HuH-7 (cell line): Measurements from ENCODE around the gene PPFIA3.
"Not testable (repeated sequence)": the region's sequence is repeated elsewhere in the genome, so short reads cannot be mapped to it uniquely, and the experiment has no call there.

Experiments used
- DNase-seq: peaks from one replicate; pipeline ENCODE4 v3.0.0; 2011; ENCODE audit warnings: low spot score

Gene PPFIA3

DNA sequence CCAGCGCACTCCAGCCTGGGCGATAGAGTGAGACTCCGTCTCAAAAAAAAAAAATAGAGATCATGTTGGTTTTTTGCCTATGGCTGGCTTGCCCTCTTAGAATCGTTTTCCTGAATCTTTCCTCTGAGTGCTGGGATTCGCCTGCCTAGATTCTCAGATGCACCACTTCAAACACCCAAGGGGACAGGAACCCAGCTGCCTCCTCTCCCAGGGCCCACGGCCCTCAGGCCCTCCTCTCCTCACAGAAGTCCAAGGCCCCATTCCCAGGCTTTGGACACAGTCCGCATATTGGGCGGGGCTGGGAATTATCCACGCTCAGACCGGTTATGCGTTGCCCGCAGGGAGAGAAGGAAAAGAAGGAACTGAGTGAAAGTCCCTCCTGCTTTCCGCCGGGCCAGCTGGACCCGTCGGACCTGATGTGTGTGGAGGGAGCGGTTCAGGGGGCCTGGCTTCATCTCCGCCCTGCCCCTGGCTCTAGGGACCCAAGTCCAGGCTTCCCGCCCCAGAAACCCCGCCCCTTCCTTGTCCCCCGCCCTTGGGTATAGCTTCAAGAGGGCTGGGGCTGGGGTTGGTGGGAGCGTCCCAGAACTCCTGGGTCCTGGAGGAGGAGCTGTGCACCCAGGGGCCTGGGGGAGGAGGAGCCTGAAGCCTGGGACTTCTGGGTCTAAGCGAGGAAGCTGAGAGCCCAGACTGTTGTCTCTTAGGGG is 5.8 kb downstream of the PPFIA3 start:
- peak; percentile 68 for DNase-seq

DNA sequence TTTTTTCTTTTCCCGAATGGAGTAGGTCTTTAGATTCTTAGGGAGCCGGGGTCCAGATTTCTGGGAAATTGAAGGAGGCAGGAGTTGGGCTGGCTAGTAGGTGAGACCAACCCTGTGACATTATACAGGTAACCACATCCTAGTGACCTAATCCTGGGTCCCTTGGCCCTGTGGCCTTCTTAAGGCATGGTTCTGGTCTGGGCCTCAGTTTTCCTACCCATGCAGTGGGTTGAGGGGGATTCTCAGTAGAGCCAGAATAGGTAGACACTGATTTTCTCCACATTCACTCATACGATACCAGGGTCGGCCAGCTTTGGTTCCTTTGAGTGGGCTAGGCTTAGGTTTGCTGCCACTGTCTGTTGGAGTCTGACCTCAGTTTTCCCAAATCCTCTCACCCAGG is 7.2 kb downstream of the PPFIA3 start:
- no peak for DNase-seq

DNA sequence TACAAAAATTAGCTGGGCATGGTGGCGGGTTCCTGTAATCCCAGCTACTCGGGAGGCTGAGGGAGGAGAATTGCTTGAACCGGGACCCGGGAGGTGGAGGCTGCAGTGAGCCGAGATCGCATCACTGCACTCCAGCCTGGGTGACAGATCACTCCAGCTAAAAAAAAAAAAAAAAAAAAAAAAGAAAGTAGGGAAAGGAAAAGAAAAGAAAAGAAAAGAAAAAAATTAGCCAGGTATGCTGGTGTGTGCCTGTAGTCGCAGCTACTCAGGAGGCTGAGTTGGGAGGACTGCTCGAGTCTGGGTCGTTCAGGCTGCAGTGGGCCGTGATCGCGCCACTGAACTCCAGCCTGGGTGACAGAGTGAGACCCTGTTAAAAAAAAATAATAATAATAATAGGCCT is 7.9 kb downstream of the PPFIA3 start:
- not testable (repeated sequence) for DNase-seq

DNA sequence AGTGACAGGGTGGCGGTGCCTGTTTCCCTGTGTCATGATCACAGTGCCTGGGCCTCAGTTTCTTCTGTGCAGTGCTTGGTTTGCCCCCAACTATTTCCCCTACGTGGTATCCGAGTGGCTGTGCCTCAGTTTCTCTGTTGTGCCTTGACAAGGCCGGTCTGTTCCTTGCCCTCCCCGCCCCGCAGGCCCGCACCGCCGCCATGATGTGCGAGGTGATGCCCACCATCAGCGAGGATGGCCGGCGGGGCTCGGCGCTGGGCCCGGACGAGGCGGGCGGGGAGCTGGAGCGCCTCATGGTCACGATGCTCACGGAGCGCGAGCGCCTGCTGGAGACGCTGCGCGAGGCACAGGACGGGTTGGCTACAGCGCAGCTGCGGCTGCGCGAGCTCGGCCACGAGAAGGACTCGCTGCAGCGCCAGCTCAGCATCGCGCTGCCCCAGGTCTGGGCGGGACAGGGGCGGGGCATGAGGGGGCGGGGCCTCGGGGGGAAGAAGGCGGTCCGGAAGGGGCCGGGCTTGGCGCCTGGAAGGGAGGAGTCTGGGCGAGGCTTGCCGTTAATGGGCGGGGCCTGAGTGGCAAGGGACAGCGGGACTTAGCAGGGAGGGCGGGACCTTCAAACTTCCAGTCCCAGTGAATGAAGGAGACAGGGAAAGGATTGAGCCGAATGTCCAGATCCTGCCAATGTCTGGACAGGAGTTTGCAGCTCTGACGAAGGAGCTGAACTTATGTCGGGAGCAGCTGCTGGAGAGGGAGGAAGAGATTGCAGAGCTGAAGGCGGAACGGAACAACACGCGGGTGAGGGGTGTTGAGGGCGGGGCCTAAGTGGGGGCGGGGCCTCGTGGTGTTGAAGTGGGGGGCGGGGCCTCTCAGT is 8.6 kb downstream of the PPFIA3 start:
- peak; percentile 92 for DNase-seq

DNA sequence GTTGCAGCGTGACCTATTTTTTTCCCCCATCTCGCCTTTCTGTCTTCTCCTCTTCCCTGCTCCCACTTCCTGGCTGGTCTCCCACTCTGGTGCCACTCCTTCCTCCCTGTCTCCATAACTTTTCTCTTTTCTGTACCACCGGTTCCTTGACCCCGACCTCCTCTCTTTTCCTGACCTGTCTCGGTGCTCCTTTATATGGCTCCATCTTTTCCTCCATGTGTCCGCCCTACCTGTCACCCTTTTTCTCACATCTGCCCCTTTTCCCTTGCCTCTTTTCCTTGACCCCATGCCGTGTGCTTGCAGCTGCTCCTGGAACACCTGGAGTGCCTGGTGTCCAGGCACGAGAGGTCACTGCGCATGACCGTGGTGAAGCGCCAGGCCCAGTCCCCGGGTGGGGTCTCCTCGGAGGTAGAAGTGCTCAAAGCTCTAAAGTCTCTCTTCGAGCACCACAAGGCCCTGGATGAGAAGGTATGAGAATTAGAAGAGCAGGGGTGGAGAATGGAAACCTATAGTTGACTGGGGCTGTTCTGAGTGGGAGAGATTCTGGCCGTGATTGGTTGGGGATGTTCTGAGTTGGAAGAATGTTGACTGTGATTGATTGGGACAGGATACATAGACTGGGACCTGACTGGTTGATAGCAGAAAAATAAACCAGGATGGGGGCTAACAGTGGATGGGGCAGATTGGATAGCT is 9.3 kb downstream of the PPFIA3 start:
- no peak for DNase-seq

DNA sequence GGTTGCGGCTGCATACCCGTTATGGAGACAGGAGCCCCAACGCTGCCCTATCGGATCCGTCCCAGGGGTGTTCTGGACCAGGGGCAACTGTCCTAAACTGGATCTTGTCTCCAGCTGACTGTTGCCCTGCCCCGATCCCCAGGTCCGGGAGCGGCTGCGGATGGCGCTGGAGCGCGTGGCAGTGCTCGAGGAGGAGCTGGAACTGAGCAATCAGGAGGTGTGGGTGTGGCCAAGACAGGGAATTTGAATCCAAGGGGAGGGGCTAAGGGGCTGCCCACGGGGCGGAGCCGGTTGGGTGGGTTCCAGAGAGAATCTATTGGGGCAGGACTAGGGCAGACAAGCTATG is 9.9 kb downstream of the PPFIA3 start:
- DNase-seq, result peak; percentile 86

DNA sequence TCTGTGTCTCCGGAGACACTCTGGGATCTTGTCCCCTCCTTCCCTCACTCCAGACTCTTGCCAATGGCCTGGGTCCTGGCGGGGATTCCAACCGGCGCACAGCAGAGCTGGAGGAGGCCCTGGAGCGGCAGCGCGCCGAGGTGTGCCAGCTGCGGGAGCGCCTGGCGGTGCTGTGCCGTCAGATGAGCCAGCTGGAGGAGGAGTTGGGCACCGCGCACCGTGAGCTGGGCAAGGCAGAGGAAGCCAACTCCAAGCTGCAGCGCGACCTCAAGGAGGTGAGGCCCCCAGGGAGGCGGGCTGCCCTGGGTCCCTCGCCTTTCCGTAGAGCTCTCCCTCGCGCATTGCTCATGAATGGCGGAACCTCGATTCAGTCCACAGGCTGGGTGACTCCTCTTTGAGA is 11.0 kb downstream of the PPFIA3 start:
- DNase-seq, result no peak

DNA sequence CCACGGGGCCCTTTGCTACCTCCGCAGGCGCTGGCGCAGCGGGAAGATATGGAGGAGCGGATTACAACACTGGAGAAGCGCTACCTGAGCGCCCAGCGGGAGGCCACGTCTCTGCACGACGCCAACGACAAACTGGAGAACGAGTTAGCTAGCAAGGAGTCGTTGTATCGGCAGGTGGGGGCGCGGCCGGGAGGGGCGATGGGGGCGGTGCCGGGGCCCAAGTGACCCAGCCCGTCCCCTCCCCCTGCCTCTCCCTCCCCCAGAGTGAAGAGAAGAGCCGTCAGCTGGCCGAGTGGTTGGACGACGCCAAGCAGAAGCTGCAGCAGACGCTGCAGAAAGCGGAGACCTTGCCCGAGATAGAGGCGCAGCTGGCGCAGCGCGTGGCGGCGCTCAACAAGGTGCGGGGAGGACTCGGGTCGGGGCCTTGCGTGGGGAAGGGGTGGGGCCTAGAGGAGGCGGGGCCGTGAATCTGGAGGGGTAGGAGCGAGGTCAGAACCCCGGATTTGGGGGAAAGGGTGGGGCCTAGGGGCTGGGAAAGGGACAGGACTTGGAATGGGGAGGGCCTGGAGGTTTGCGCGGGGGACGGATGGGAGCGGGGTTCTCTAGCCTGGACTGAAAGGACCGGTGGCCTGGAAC is 13.7 kb downstream of the PPFIA3 start:
- no peak for DNase-seq

DNA sequence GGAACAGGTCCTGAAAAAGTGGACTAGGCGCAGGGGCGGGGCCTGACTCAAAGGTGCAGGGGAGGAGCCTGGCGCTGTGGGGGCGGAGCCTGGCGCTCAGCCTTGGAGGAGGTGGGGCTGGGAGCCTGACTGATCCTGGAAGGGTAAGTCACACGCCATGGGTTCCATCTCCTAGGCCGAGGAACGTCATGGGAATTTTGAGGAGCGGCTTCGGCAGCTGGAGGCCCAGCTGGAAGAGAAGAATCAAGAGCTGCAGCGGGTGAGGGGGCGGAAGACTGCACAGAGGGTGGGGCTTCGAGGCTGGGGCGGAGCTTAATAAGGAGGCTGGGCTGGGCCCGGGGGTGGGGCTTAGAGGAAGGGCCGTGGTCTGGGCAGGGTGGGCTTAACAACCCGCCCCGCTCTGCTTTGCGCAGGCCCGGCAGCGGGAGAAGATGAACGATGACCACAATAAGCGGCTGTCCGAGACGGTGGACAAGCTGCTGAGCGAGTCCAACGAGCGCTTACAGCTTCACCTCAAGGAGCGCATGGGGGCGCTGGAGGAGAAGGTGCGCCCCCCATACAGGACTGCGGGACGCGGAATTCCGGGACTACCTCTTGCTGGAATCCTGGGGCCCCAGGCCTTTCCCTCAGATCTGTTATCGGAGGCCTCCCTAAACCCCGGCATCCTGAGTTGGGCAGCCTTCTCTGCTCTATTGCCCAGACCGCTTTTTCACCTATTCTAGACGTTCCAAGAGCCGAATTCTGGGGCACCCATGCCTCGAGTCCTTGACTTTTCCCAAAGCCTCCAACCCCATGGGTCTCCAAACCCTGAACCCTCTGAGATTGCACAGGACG is 14.5 kb downstream of the PPFIA3 start:
- no peak for DNase-seq

DNA sequence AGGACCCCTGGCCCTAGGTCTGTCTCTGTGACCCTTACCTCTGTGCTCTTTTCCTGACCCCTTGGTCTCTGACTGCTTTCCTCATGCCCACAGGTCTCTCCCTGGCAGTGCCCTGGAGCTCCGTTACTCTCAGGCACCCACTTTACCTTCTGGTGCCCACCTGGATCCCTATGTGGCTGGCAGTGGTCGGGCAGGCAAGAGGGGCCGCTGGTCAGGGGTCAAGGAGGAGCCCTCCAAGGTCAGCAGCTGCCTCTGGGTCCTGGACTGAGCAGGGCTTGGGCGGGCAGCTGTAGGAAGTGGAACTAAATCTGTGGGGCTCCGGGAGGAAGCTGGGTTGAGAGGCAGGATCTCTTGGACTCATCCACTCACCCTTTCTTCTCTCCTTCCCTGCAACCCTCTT is 16.3 kb downstream of the PPFIA3 start:
- no peak for DNase-seq

DNA sequence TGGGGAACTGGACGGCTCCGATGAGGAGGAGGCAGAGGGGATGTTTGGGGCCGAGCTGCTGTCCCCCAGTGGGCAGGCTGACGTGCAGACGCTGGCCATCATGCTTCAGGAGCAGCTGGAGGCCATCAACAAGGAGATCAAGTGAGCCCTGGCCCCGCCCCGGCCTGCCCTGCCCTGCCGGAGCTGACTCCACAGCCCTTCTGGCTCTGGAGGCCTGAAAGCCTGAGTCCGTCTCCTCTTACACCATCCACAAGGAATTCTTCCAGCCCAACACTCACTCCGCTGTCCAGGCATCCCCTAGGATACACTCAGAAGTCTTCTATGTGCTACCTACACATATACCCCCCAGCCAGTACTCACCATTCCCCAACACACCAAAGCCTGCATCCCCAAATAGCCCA is 17.4 kb downstream of the PPFIA3 start:
- DNase-seq, result no peak

DNA sequence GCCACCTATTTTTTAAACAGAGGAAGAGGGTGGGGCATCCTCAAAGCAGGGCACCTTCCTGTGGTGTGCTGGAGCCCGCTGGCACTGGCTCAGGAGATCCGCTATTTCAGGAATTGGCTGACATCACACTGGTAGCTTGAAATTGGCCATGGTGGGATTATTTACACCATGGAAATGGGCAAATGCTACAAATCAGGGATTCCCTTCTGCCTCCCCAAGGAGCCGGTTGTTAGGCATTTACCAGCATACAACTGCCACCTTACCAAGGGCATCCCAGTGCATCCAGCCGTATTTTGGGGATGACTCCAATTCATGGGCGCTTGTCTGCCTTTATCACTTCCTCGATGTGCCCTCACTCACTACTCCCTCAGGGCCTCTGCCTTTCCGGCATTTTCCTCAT is 21.6 kb downstream of the PPFIA3 start:
- no peak for DNase-seq

DNA sequence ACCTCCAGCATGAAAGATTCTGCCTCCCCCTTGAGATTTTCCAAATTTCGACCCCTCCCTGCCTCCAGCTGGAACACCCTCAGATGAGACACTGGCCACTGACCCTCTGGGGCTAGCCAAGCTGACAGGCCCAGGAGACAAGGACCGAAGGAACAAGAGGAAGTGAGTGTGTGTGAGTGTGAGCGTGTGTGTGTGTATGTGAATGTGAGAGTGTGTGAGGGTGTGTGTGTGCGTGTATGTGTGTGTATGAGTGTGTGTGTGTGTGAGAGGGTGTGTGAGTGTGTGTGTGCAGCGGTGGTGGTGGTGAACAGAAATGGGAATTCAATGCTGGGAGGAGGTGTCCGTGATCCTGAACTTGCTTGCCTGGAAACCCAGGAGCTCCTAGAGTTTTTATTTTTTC is 22.0 kb downstream of the PPFIA3 start:
- no peak for DNase-seq

DNA sequence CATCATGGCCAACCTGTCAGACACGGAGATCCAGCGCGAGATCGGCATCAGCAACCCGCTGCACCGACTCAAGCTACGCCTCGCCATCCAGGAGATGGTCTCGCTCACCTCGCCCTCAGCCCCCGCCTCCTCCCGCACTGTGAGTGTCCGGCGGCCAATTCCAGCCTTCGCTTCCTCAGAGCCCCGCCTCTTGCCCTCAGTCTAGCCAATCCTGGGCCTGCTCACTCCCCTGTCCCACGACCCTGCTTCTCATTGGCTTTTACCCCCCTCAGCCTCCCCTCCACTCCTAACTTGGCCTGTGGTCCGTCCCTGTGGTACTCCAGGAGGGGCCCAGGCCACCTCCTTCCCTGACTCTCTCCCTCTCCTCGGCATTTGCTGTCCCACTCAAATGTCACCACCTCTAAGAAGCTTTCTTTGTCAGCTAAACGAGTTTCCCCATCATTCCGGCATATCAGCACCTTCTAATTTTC is 23.6 kb downstream of the PPFIA3 start:
- no peak for DNase-seq

DNA sequence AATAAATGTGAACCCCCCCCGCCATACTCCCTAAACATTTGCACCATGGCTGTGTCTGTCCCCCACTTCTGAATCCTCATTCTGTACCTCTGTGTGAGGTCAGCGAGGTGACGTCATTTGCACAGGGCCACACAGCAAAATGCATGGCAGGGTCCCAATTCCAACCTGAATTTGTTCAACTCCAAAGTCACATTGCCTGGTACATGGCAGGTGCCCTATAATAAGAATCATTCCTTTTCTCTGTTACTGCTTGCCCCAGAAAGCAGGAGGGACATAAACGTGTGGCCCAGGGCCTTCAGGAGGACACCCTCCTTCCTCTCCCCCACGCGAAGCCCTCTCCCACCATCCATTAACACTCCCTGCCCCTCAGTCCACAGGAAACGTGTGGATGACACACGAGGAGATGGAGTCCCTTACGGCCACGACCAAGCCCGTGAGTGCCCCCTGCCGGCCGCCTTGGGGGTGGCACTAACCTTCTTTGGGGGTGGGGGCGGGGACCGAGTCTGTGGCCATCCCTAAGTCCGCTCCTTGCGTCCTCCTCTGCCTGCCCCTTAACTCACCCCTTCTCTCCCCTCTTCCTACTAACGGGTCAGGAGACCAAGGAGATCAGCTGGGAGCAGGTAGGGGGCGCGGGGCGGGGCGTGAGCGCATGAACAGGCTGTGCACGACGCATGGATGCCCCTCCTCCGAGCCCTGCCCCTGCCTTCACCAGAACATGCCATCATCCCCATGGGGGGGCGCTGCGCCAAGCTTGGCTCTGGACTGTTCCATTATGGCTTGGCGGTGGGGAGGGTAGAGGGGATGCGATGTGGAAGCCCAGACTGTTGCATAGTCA is 26.4 kb downstream of the PPFIA3 start:
- peak; percentile 92 for DNase-seq

DNA sequence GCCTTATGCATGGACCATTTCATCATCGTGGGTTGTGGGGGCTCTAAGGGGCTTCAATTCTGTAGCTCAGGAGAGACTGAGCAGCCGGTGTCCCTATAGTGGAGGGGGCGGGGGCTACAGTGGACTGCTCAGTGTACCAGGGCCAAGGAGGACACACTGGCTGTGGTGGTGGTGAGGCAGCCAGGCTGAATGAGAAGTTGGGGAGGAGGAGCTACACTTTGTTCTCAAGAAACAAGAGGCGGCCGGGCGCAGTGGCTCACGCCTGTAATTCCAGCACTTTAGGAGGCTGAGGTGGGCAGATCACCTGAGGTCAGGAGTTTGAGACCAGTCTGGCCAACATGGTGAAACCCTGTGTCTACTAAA is 27.0 kb downstream of the PPFIA3 start:
- DNase-seq, result not testable (repeated sequence)

DNA sequence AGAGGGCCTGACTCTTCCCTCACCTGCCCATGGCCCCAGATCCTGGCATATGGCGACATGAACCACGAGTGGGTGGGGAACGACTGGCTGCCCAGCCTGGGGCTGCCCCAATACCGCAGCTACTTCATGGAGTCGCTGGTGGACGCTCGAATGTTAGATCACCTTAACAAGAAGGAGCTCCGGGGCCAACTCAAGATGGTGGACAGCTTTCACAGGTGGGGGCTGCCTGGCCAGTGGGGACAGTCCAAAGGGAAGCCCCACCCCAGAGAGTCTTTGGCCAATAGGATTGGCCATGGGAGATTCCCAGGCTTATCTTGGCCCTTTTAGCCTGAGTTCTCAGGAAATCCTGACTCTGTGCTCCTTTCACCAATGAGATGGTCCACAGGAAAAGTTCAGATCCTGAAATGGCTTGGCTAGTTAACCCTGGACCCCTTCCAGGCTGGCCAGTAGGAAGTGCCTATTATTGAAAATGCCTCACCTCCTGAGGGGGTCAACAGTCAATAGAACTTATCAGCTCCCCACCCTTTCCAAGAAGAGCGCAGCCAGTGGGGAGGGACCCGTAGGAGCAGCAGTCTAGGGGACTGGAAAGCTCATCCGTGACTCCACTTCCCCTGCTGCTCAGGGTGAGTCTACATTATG is 28.8 kb downstream of the PPFIA3 start:
- no peak for DNase-seq

DNA sequence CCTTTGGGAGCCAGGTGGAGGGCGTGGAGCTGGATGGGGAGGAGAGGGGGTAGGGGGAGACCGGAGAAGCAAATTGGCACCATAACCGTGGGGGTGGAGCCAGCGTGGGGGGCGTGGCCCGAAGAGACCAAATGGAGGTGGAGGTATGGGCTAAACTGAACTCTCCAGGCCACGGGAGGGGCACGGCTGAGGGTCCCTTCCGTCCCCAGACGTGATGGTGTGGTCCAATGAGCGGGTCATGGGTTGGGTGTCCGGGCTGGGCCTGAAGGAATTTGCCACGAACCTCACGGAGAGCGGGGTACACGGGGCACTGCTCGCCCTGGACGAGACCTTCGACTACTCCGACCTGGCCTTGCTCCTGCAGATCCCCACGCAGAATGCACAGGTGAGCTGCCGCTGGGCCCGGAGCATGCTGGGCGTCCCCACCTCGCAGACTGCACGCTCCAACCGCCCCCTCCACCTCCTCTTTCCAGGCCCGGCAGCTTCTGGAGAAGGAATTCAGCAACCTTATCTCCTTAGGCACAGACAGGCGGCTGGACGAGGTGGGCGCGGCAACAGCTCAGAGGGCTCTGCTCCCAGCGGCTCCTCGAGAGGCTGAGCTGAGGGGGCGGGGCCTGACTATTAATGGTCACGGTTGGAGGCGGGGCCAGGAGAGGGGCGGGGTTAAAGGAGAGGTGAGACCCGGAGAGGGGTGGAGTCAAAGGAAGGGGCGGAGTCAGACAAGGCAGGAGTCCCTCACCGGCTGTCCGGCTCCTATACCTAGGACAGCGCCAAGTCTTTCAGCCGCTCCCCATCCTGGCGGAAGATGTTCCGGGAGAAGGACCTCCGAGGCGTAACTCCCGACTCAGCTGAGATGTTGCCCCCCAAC is 29.7 kb downstream of the PPFIA3 start:
- peak; percentile 94 for DNase-seq

DNA sequence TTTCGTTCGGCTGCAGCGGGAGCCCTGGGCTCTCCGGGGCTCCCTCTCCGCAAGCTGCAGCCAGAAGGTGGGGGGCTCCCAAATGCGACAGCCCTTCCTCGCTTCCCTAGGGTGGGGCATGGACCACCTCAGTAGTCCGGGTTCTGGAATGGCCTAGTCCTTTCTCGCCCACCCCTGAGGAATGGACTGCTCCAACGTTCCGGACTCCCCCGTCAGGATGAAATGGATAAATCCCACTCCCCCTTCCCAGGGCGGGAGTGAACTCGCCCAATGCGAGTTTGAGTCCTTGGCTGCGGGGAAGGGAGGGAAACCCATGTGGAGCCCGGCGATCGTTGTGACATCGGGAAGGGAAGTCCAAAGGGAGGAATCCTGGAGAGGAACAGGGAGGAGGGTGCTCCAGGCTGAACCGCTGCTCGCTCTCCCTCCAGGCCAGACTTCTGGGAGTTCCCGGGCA is 30.3 kb downstream of the PPFIA3 start:
- DNase-seq, result peak; percentile 63
